Femur (tissue), 1 donor: ENCODE data around the gene GLB1L3.

Source experiments
- DNase-seq: peaks from one replicate; pipeline ENCODE4 v3.0.0-alpha.2; 2017

GLB1L3 gene

DNA sequence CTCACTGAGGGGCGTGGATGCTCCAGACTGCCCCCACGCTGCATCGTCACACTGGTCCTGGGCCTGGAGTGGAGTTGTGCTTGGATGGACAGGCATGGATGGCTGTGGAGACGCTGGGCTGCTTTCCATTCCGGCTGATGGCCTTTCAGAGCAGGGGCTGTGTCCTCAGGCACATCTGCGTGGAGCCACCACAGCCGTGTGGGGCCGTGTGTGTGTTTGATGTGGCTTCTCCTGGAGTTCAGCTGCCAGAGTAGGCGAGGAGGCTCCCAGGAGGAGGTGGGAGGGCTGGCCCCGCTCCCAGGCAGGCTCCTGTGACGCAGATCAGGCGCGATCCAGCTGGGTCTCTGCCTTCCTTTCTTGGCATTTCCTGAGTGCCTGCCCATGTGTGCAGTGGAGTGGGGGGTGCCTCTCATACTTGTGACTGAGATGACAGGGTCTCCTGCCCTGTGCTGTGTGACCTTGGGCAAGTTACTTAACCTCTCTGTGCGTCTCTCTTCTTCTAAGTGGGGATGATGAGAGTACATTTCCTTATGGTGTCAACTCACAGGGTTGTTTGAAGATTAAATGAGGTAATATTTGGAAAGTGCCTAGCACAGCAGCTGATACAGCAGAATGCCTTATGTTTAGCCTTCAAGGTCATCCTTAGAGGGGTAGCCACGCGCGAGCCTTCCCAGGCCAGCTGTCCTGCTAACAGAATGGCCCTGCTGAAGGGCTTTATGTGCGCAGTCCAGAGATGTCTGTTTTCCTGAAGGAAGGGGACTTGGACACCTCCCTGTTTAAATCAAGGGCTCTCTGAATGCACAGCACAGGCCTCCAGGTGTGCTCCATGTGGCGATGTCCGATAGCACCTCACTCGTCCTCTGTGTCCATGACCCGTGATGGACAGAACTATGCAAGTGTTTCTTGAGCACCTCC, 89.1 kb downstream of the GLB1L3 start:
- DNase-seq = no peak

GRCh38 chr11:134366254-134366653, 90.1 kb downstream of the GLB1L3 start:
- no peak for DNase-seq

- DNase-seq = no peak
Measured at GRCh38 chr11:134367781-134368180, 91.6 kb downstream of the GLB1L3 start.
